HG02763 (cell line): ENCODE measurements around the gene DBNDD1.
"Not testable (repeated sequence)": the region's sequence is repeated elsewhere in the genome, so short reads cannot be mapped to it uniquely, and the experiment has no call there.

Source experiments
- ATAC-seq: cut with Tn5 transposase; IDR thresholded peaks from one replicate; pipeline ENCODE4 v1.9.1; 2021; ENCODE audit warnings: mild to moderate bottlenecking, moderate library complexity; ENCODE audit not compliant: unreplicated experiment

DBNDD1 gene

GRCh38 chr16:90018652-90019542, at the start of gene DBNDD1:
Gene DBNDD1, minus strand, starts transcription at chr16:90019456. Its CDS starts 115 bp downstream, at chr16:90019341.
- no peak for ATAC-seq

GRCh38 chr16:90061437-90061836, 42.2 kb upstream of the DBNDD1 start:
- no peak for ATAC-seq

DNA sequence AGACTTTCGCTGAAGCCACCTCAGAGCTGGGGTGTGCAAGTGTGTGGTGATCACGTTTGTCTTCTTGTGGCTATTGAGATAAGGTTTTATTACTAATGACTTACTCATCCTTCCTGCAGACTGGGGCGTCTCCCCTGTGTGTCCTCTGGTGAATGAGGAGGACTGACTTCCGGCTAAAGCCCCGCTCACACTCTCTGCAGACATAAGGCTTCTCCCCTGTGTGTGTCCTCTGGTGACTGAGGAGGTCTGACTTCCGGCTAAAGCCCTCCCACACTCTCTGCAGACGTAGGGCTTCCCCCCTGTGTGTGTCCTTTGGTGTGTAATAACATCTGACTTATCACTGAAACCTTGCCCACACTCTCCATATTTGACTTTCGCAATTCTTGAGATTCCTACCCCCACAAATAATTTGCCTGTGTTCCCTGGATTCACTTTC, 38.5 kb upstream of the DBNDD1 start:
- ATAC-seq, result no peak

GRCh38 chr16:90056521-90056920, 37.3 kb upstream of the DBNDD1 start:
- not testable (repeated sequence) for ATAC-seq

GRCh38 chr16:90055371-90055770, 36.1 kb upstream of the DBNDD1 start:
- ATAC-seq, result no peak

GRCh38 chr16:90054554-90054953, 35.3 kb upstream of the DBNDD1 start:
- ATAC-seq, result no peak

DNA sequence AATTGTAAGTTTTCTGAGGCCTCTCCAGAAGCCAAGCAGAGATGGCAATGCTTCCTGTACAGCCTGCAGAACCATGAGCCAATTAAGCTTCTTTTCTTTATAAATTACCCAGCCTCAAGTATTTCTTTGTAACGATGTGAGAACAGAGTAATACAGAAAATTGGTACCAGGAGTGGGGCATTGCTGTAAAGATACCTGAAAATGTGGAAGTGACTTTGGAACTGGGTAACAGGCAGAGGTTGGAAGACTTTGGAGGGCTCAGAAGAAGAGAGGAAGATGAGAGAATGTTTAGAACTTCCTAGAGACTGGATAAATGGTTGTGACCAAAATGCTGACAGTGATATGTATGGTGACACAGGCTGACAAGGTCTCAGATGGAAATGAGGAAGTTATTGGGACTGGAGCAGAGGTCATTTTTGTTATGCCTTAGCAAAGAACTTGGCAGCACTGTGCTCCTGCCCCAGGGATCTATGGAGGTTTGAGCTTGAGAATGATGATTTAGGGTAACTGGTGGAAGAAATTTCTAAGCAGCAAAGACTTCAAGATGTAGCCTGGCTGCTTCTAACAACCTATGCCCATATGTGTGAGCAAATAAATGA, 34.7 kb upstream of the DBNDD1 start:
- ATAC-seq, result no peak

GRCh38 chr16:90050969-90051368, 31.7 kb upstream of the DBNDD1 start:
- no peak for ATAC-seq

DNA sequence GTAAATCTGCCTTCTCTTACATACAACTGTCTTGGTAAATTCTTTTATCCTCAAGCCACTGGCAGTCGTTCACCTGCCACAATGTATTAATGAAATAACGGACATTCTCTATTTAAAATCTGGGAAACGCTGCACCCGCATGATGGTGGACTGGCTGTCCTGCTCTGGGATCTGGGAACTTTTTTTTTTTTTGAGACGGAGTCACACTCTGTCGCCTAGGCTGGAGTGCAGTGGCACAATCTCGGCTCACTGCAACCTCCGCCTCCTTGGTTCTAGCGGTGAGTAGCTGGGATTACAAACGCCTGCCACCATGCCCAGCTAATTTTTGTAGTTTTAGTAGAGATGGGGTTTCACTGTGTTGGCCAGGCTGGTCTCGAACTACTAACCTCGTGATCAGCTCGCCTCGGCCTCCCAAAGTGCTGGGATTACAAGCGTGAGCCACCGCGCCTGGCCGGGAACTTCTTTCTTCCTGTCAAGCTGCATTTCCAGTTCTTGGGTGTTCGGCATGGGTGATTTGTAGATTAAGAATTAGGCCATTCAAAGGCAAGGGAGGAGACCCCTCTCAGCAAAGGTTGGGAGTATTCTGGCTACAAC, 29.6 kb upstream of the DBNDD1 start:
- no peak for ATAC-seq

DNA sequence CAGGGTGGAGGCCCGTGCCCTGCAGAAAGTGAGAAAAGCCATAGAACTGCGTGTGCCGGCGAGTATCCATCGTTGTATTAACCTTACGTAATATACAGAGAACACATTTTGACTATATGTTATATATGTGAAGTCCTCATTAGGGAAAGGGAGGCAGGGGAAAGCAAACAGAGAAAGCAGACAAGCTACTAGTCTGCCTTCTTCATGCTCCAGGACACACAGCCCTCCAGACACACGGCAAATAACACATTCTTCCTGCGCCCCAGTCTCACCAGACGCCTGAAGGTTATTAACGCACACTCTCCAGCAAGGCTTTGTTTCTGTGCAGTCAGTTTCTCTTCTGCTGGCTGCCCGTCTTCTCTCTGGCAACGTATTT, 29.1 kb upstream of the DBNDD1 start:
- no peak for ATAC-seq

DNA sequence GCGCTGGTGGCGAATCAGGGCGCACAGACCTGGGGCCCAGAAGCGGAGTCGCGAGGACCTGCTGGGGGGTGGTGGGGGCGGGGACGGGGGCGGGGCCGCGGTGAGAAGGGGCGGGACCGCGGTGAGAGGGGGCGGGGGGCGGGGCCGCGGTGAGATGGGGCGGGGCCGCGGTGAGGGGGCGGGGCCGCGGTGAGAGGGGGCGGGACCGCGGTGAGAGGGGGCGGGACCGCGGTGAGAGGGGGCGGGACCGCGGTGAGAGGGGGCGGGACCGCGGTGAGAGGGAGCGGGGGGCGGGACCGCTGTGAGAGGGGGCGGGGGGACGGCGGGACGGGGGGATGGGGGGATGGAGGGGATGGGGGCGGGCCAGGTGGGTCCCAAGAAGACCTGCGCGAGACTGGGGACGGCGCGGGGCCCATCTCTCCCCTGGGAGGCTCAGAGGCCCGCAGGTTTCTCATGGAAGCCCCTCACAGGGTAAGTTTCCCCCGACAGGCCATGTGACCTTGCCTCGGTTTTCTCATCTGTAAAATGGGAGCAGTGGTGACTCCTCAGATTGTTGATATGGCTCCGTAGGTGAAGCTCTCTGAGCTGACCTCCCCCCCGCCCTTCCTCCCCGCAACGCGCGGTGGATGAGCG, 28.6 kb upstream of the DBNDD1 start:
- ATAC-seq, result no peak

DNA sequence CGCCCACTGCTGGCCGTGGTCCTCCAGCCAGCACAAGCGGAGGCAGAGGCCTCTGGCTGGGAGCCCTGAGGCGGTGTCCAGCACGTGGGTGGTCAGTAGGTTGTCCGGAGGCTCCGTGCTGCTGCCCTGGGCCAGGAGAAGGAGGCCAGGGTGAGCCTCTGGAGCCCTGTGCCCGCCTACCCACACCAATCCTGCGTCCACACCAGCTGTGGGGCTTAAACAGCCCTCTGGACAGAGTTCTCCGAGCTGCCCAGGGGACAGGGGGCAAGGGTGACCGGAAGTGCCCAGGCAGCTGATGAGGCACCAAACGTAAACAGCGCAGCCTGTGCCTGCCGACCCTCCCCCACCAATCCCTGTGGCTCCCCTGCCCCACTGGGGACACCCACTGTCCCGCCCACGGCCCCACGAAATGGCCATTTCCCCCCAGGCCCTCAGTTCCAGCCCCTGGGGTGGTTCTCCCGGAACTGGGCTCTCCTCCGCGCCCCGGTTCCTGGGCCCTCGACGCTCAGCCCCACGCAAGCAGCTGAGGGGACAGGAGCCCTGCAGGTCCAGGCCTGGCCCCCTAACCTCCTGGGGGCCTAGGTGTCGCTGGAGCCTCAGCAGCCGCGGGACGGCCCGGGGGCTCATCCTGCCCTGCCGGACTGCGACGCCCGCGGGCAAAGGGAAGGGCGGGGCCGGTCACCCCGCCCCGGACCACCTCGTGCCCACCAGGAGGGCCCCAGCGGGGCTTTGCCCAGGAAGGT, 27.9 kb upstream of the DBNDD1 start:
- no peak for ATAC-seq

DNA sequence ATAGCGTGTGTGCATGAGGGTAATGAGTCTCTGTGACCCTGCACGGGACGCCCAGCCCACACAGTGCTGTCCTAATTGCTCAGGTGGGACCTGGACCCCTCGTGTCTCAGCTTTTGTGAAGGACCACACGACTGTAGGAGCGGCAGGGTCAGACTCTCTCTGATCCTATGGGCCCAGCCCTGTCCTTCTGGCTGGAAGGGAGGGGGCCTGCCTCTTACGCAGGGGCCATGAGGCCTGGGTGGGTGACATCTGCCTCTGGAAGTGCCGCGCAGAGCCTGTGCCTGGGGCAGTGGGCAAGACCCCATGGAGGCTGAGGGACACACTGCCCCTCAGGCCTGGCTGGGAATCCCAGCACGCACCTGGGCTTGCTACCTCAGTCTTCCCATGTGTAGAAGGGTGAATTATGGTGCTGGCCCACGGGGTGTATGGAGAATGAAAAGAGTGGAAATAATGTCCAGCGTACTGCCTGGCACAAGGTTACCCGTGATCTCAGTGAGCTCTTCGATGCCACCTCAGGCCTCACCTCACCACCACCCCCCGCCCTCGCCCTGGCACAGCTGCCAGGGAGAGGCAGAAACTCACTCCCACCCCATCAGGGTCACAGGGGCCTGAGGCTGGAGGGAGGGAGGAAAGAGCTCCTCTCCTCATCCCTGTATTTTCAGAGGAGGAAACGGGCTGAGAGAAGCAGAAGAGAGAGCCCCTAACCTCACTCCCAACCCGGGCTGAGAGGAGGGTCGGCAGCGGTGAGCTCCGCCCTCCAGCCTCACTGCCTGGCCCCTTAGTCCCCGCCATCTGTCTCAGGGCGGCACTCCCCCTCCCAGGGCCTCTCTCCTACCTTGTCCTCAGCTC, 27.1 kb upstream of the DBNDD1 start:
- ATAC-seq, result no peak

DNA sequence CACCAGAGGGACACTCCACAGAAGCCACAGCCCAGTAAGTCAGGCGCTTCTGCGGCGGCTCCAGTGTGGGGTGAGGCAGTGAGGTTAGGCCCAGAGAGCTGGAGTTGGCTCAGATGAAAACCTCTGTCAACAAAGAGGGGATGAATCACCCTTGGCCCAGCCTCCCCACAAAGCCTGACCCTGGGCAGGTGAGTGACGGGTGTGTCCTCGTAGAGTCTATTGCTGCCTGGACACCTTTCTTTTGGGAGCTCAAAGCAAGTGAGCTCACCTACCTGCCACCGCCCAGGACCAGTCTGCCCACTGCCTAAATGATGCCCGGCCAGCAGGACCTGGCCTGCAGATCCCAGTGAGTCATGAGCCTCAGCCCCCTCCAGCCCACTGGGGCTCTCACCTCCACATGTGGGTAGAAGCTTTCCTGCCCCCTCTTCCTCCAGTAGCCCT, 24.9 kb upstream of the DBNDD1 start:
- no peak for ATAC-seq

DNA sequence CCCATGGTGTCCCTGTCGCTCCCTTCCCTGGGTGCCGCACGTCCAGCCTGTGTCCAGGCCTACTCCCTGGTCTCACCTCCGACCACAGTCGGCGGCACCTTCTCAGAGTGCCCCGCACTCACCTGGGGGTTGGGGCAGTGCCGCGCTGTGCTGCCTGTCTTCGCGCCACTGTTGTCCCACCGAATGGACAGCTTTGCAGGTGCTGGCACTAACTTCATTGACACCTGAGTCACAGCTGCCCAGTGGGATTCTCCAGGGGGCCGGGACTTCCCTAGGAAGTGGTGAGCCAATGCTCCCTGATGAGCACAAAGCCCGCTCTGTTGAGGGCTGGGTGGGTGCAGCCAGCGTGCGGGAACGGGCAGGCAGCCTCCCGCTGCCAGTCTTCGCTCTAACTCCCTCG, 24.3 kb upstream of the DBNDD1 start:
- no peak for ATAC-seq

GRCh38 chr16:90042946-90043514, 23.8 kb upstream of the DBNDD1 start:
- ATAC-seq, result no peak

- no peak for ATAC-seq
Measured at GRCh38 chr16:90041896-90042473, 22.7 kb upstream of the DBNDD1 start.

DNA sequence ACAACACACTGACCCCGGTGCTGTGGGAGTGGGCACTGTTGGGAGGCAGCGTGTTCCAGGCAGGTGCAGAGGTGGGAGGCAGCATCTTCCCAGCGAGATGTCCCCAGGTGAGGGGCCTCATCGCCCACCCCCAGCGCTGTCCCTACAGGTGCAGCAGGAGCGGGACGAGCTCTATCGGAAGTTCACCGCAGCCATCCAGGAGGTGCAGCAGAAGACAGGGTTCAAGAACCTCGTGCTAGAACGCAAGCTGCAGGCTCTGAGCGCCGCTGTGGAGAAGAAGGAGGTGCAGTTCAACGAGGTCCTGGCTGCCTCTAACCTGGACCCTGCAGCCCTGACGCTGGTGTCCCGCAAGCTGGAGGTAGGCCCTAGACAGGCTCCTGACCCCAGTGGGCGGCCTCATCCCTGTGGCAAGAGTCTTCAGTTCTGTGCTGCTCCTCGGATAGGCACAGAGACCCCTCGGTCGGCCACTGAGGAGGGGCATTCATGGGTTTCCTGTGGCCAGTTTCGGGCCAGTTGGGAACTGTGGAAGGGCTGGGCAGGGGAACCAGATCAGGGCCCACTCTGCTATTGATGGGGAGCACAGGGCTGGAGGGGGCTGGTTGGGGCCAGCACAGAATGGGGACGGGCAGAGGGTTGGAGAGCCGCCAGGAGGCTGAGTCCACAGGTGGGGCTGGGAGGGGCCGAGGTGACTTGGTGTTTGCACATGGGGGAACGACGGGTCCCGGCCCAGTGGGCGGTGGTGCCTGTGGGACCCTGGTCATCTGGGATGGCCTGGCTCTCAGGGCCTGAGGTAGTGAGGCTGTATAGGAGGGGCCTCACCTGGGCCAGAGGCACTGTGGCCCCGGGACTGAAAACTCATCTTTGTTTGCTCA, 21.1 kb upstream of the DBNDD1 start:
- ATAC-seq, result no peak
